Thoracic aorta (tissue), 2 donors: ENCODE results near the gene SLC46A2. TPM values are rescaled to one million over a fixed set of nuclear protein-coding genes. Genes with fewer than 3 reads are reported as not detected.

Experiments used
- ATAC-seq: fragments of 150-250 bp; one replicate; pipeline ENCODE4 v1.8.0; 2017; ENCODE audit warnings: low read depth; ENCODE audit not compliant: insufficient number of reproducible peaks, low FRiP score
- DNase-seq: peaks from one replicate; pipeline ENCODE4 v3.0.0-alpha.2; 2020; ENCODE audit warnings: low spot score
- H3K27ac ChIP-seq, 2 donors: fragments of 200-600 bp; sonication (generic); 1 replicate in 1 of 2; 2 replicates in 1 of 2; pipeline ENCODE4 v1.5.1; 2016; ENCODE audit warnings: mild to moderate bottlenecking in 2 of 2, moderate library complexity in 2 of 2
- H3K27me3 ChIP-seq: fragments of 200-600 bp; sonication (generic); replicated peaks from 2 replicates; pipeline ENCODE4 v1.6.0; 2016; ENCODE audit warnings: mild to moderate bottlenecking; ENCODE audit not compliant: insufficient read depth
- H3K36me3 ChIP-seq: fragments of 200-600 bp; sonication (generic); one replicate; pipeline ENCODE4 v1.5.1; 2016
- H3K4me1 ChIP-seq, 2 donors: fragments of 200-600 bp; sonication (generic); 1 replicate in 1 of 2; 2 replicates in 1 of 2; pipeline versions ENCODE4 v1.5.1 to v1.6.0; 2016; ENCODE audit warnings: low read depth in 2 of 2, mild to moderate bottlenecking in 1 of 2; ENCODE audit not compliant: control insufficient read depth in 1 of 2
- H3K4me3 ChIP-seq: fragments of 200-600 bp; sonication (generic); 2 replicates; pipeline ENCODE4 v1.5.1; 2016; ENCODE audit warnings: mild to moderate bottlenecking
- H3K9me3 ChIP-seq: fragments of 200-600 bp; sonication (generic); 2 replicates; pipeline ENCODE4 v1.5.1; 2016
- total RNA-seq, 2 donors: library from RNA; depleted of rRNA; stranded (reverse); fragments of >200 nt; gene quantifications; one replicate each; pipeline versions ENCODE4 v1.1.0 to v1.2.3, GENCODE V29; 2016
- TF ChIP-seq, protein P1 (sequence below): fragments of 200-600 bp; sonication (generic); IDR thresholded peaks from one replicate; pipeline ENCODE4 v1.5.1; 2019; ENCODE audit warnings: antibody characterized with exemption

Gene SLC46A2
- total RNA-seq, 2 donors from 2014 or later, result 2.0 to 2.7 TPM

DNA sequence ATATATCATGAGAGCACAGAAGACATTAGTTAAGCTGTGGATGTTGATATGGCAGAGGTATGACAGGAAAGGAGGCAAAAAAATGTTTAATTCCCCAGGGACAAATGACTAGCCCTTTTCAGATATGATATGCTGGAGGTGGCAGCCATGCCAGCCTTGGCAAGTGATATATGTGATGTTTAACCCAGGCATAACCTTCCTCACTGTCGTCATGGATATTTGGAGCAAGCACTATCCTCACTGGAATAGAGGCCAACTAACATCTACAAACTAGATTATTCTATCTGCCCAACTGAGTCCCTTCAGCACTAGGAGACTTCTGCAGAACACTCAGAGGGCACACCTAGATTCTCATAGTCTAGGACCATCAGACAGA, 27.3 kb upstream of the SLC46A2 start:
- H3K27ac ChIP-seq, result no peak overlapping the region
- TF ChIP-seq, protein P1, sequence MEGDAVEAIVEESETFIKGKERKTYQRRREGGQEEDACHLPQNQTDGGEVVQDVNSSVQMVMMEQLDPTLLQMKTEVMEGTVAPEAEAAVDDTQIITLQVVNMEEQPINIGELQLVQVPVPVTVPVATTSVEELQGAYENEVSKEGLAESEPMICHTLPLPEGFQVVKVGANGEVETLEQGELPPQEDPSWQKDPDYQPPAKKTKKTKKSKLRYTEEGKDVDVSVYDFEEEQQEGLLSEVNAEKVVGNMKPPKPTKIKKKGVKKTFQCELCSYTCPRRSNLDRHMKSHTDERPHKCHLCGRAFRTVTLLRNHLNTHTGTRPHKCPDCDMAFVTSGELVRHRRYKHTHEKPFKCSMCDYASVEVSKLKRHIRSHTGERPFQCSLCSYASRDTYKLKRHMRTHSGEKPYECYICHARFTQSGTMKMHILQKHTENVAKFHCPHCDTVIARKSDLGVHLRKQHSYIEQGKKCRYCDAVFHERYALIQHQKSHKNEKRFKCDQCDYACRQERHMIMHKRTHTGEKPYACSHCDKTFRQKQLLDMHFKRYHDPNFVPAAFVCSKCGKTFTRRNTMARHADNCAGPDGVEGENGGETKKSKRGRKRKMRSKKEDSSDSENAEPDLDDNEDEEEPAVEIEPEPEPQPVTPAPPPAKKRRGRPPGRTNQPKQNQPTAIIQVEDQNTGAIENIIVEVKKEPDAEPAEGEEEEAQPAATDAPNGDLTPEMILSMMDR, result no peak
- ATAC-seq (no peak), DNase-seq (no peak)
- no peaks in the 10 kb centered on the region for H3K36me3 ChIP-seq
- H3K4me3 ChIP-seq, result no peak overlapping the region
- no peaks in the 10 kb centered on the region for H3K9me3 ChIP-seq
- no peaks in the 10 kb centered on the region for H3K27me3 ChIP-seq
- H3K4me1 ChIP-seq, result no peaks in the 10 kb centered on the region

DNA sequence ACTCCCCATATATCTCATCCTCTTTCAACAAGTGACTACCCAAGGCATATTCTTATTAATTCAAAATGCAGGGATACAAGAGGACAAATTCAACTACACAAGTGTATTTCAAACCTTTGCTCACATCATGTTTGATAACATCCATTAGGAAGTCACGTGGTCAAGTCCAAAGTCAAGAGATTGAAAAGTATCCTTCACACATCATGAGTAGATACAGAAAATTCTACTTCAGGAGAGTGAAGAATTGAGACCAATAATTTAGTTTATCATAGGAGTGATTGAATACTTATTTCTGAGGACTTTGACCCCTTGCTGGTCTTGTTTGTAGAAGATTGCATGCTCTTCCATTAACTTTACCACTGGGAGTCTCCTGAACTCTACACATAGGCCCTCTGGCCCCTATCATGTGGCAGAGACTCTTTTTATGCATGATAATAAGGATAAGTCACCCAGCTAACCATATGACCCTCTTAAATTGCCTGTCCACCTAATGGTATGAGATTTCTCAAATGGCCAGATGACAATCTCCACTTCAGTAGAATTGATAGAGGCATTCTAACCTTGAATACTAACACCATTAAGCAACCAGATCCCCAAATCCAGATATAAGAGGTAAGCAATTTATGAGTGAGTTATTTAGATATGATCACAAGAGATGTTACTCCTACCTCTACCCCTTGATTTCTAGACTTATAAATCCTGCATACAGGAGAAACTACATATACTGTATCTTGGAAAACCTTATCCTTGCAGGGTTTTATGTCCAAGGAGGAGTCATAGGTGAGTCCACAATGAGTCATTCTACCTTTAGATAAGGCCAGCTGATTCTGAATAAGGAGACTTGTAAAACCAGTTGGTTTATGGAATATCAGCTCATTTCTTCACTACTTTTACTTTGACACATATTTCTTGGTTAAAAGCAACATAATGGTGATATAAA, 26.6 kb upstream of the SLC46A2 start:
- Histone ChIP-seq H3K9me3 (no peaks in the 10 kb centered on the region), H3K4me1 (no peaks in the 10 kb centered on the region), H3K36me3 (no peaks in the 10 kb centered on the region), H3K27me3 (no peaks in the 10 kb centered on the region), H3K4me3 (no peak overlapping the region), H3K27ac (no peak overlapping the region)
- ATAC-seq, result no peak
- TF ChIP-seq, protein P1, result no peak
- no peak for DNase-seq

DNA sequence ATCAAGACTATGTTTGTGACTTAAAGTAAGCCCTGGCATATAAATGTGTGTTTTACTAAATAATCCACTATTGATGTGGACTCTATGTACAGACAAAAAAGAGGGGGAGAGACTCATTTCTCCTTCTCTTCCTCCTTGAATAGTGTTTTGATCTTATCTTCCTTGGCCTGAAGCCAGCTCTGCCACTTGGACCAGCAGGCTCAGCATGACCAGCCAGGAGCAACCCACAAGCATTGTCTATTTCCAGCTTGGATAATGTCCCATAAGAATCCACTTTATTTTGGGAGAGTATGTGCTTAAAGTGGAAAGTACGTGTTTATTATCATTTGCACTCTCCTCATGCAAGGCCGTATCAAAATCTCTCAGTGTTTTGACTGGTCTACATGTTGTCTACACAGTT, 23.8 kb upstream of the SLC46A2 start:
- TF ChIP-seq, protein P1, result no peak
- Histone ChIP-seq H3K27ac (no peak overlapping the region), H3K27me3 (no peaks in the 10 kb centered on the region), H3K9me3 (no peaks in the 10 kb centered on the region), H3K4me1 (no peaks in the 10 kb centered on the region), H3K36me3 (no peaks in the 10 kb centered on the region), H3K4me3 (no peak overlapping the region)
- DNase-seq (no peak), ATAC-seq (no peak)

DNA sequence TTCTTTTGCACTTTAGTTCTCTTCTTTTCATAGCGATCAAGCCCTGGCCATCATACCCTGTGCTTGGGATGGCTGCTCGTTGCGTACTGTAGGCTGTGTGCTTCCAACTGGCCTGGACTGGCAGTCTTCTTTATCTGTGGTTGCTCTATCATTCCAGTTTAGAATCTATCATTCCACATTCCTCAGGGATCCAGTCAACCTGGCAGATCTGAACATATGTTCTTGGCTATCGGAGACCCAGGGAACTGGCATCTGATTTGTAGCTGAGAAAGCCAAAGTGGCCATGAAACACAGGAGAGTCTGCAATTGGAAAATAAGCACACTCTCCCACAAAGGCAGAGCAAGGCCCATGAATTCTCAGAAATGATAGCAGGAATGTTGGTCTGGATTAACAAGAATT, 22.6 kb upstream of the SLC46A2 start:
- TF ChIP-seq, protein P1, result no peak
- Histone ChIP-seq H3K36me3 (no peaks in the 10 kb centered on the region), H3K9me3 (no peaks in the 10 kb centered on the region), H3K4me1 (no peaks in the 10 kb centered on the region), H3K27me3 (no peaks in the 10 kb centered on the region), H3K27ac (no peak overlapping the region), H3K4me3 (no peak overlapping the region)
- ATAC-seq, result no peak
- no peak for DNase-seq

DNA sequence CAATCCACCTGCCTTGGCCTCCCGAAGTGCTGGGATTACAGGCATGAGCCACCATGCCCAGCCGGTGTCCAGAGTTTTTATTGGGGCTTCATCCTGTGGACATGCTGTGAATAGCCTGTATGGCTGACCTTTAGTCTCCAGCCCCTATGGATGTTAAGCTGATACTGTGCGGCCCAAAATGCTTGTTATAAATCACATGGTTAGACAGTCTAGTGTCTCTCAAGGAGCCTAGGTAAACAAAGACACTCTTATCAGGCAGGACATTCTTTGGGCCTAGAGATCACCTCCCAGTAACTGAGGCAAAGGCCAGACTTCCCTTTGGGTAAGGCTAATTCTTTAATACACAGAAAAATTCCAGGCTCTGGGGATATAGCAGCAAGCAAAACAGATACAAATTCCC, 22.0 kb upstream of the SLC46A2 start:
- Histone ChIP-seq H3K27ac (no peak overlapping the region), H3K4me1 (no peaks in the 10 kb centered on the region), H3K4me3 (no peak overlapping the region), H3K36me3 (no peaks in the 10 kb centered on the region), H3K9me3 (no peaks in the 10 kb centered on the region), H3K27me3 (no peaks in the 10 kb centered on the region)
- DNase-seq, result no peak
- ATAC-seq, result no peak
- TF ChIP-seq, protein P1, result no peak
